Measurements from ENCODE around the gene MCTP1.

GRCh38 chr5:95252801-95253200 lies 32.1 kb downstream of the MCTP1 start:
- no peak for TF ChIP-seq FOS (IDR thresholded peaks at IDR 0.05; ENCODE audit: borderline replicate concordance, extremely low read depth, insufficient read length)
- no peak for TF ChIP-seq NR2C2 (IDR thresholded peaks at IDR 0.05; ENCODE audit: borderline replicate concordance, control insufficient read depth, insufficient read length, low read depth)
- TF ChIP-seq SREBF2 (IDR thresholded peaks at IDR 0.05; ENCODE audit: low read length): no peak
- TF ChIP-seq ZNF274 (IDR thresholded peaks at IDR 0.05; ENCODE audit: insufficient read depth, insufficient read length): no peak
- TF ChIP-seq RFX5 (IDR thresholded peaks at IDR 0.05; ENCODE audit: low read depth, low read length): no peak
- no peak for TF ChIP-seq CTCF (IDR thresholded peaks at IDR 0.05 in 2 of 3, conservative IDR thresholded peaks at IDR 0.05 in 1 of 3; ENCODE audit: control insufficient read depth in 2 of 3, extremely low read depth in 1 of 3, insufficient read depth in 1 of 3, low read depth in 3 of 3, low read length in 3 of 3)
- TF ChIP-seq, protein P1, sequence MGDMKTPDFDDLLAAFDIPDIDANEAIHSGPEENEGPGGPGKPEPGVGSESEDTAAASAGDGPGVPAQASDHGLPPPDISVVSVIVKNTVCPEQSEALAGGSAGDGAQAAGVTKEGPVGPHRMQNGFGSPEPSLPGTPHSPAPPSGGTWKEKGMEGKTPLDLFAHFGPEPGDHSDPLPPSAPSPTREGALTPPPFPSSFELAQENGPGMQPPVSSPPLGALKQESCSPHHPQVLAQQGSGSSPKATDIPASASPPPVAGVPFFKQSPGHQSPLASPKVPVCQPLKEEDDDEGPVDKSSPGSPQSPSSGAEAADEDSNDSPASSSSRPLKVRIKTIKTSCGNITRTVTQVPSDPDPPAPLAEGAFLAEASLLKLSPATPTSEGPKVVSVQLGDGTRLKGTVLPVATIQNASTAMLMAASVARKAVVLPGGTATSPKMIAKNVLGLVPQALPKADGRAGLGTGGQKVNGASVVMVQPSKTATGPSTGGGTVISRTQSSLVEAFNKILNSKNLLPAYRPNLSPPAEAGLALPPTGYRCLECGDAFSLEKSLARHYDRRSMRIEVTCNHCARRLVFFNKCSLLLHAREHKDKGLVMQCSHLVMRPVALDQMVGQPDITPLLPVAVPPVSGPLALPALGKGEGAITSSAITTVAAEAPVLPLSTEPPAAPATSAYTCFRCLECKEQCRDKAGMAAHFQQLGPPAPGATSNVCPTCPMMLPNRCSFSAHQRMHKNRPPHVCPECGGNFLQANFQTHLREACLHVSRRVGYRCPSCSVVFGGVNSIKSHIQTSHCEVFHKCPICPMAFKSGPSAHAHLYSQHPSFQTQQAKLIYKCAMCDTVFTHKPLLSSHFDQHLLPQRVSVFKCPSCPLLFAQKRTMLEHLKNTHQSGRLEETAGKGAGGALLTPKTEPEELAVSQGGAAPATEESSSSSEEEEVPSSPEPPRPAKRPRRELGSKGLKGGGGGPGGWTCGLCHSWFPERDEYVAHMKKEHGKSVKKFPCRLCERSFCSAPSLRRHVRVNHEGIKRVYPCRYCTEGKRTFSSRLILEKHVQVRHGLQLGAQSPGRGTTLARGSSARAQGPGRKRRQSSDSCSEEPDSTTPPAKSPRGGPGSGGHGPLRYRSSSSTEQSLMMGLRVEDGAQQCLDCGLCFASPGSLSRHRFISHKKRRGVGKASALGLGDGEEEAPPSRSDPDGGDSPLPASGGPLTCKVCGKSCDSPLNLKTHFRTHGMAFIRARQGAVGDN (IDR thresholded peaks at IDR 0.05): no peak

Data from GM12878 (cell line).